ENCODE results near the gene ZMIZ2. TPM values are rescaled to one million over a fixed set of nuclear protein-coding genes. Genes with fewer than 3 reads are reported as not detected.

The ZMIZ2 gene
- total and polyA plus RNA-seq, 9 of the 15 experiments (the other 6 are each of a cell fraction or from before 2014, with no cell fraction given): 0.13 to 40.3 (median 4.9) TPM

DNA sequence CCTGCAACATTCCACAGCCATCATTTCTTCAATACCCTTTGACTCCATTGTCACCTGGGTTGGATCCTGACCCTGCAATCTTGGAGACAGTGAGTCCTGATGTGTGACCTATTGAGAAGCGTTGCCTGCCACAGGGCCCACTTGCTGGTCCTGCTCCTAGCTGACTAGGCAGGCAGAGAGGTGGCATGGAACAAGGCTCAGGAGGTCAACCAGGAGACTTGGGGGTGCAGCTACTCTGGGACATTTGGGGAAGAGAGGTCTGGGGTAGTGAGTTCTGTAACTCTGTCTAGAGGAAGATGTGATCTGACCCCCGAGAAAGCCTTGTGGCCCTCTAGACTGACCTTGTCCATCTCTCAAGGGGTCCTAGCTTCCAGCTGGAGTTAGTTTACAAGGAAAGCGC is 1.8 kb downstream of the ZMIZ2 start (continued):
- TF ChIP-seq, protein P1, sequence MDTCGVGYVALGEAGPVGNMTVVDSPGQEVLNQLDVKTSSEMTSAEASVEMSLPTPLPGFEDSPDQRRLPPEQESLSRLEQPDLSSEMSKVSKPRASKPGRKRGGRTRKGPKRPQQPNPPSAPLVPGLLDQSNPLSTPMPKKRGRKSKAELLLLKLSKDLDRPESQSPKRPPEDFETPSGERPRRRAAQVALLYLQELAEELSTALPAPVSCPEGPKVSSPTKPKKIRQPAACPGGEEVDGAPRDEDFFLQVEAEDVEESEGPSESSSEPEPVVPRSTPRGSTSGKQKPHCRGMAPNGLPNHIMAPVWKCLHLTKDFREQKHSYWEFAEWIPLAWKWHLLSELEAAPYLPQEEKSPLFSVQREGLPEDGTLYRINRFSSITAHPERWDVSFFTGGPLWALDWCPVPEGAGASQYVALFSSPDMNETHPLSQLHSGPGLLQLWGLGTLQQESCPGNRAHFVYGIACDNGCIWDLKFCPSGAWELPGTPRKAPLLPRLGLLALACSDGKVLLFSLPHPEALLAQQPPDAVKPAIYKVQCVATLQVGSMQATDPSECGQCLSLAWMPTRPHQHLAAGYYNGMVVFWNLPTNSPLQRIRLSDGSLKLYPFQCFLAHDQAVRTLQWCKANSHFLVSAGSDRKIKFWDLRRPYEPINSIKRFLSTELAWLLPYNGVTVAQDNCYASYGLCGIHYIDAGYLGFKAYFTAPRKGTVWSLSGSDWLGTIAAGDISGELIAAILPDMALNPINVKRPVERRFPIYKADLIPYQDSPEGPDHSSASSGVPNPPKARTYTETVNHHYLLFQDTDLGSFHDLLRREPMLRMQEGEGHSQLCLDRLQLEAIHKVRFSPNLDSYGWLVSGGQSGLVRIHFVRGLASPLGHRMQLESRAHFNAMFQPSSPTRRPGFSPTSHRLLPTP (IDR thresholded peaks at IDR 0.05; ENCODE audit: borderline replicate concordance, extremely low read depth, insufficient read length): no peak
- TF ChIP-seq TAF9B (IDR thresholded peaks at IDR 0.05; ENCODE audit: partially characterized antibody) (no peak), CCNT2 (IDR thresholded peaks at IDR 0.05; ENCODE audit: borderline replicate concordance, extremely low read depth, insufficient read length, low read depth, low read length) (no peak)
- TF ChIP-seq, protein P2, sequence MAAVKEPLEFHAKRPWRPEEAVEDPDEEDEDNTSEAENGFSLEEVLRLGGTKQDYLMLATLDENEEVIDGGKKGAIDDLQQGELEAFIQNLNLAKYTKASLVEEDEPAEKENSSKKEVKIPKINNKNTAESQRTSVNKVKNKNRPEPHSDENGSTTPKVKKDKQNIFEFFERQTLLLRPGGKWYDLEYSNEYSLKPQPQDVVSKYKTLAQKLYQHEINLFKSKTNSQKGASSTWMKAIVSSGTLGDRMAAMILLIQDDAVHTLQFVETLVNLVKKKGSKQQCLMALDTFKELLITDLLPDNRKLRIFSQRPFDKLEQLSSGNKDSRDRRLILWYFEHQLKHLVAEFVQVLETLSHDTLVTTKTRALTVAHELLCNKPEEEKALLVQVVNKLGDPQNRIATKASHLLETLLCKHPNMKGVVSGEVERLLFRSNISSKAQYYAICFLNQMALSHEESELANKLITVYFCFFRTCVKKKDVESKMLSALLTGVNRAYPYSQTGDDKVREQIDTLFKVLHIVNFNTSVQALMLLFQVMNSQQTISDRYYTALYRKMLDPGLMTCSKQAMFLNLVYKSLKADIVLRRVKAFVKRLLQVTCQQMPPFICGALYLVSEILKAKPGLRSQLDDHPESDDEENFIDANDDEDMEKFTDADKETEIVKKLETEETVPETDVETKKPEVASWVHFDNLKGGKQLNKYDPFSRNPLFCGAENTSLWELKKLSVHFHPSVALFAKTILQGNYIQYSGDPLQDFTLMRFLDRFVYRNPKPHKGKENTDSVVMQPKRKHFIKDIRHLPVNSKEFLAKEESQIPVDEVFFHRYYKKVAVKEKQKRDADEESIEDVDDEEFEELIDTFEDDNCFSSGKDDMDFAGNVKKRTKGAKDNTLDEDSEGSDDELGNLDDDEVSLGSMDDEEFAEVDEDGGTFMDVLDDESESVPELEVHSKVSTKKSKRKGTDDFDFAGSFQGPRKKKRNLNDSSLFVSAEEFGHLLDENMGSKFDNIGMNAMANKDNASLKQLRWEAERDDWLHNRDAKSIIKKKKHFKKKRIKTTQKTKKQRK (IDR thresholded peaks at IDR 0.05; ENCODE audit: borderline replicate concordance, low read depth, low read length): no peak
